Measurements from ENCODE around the gene FLYWCH1.

The FLYWCH1 gene

DNA sequence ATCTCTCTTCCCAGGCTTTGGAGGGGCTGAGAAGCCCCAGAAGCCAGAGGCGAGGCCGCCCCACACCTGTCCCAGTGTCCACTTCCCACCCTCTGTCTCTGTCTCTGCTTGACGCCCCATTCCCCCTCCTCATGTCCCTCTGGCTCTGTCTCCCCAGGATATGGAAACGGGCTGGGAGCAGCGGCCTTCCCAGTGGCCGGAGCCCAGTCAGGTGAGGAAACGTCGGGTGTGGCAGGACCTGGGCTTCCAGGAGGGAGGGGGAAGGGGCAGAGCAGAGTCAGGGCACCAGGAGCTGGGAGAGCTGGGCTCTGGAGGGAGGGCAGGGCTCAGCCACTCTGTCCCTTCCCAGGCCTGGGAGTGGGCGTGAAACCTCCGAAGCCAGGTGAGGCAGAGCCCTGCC lies 79.2 kb downstream of the FLYWCH1 start:
- TF ChIP-seq, protein P1, sequence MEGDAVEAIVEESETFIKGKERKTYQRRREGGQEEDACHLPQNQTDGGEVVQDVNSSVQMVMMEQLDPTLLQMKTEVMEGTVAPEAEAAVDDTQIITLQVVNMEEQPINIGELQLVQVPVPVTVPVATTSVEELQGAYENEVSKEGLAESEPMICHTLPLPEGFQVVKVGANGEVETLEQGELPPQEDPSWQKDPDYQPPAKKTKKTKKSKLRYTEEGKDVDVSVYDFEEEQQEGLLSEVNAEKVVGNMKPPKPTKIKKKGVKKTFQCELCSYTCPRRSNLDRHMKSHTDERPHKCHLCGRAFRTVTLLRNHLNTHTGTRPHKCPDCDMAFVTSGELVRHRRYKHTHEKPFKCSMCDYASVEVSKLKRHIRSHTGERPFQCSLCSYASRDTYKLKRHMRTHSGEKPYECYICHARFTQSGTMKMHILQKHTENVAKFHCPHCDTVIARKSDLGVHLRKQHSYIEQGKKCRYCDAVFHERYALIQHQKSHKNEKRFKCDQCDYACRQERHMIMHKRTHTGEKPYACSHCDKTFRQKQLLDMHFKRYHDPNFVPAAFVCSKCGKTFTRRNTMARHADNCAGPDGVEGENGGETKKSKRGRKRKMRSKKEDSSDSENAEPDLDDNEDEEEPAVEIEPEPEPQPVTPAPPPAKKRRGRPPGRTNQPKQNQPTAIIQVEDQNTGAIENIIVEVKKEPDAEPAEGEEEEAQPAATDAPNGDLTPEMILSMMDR (conservative IDR thresholded peaks at IDR 0.05; ENCODE audit: control insufficient read depth, insufficient read depth, low read depth, low read length), result no peak
- no peak for DNase-seq (ENCODE audit: low read depth)
- H3K4me3 ChIP-seq (ENCODE audit: control insufficient read depth, low read depth, low read length), result no peak overlapping the region

DNA sequence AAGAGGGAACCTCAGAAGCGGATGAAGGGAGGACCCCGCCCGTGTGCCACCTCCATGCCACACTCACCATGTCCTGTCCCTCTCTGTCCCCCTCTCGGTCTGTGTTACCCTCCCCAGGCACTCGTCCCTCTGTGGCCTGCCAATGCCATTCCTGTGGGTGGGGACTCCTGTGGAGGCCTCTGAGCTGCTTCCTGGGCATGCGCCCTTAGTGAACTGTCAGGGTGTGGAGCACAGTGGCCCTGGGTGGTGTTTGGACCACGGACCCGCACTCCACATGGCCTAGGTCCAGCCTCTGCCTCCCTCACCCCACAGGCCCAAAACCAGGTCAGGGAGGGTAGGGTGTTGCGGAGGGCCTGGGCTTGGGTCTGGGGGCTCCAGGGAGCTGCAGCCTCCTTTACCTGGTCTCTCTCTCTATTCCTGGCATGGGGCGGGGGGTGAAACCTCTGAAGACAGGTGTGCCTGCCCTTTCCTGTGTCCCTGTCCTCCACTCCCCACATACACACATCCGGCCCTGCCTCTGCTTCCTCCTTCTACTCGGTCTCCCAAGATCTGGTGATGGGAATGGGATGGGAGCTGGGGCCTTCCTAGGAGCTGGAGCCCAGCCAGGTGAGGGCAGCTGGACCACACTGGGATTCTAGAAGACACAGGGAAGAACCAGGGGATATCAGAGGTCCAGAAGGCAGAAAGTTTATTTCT lies 80.0 kb downstream of the FLYWCH1 start:
- DNase-seq (ENCODE audit: low read depth), result no peak
- no peak overlapping the region for H3K4me3 ChIP-seq (ENCODE audit: control insufficient read depth, low read depth, low read length)
- TF ChIP-seq, protein P1 (conservative IDR thresholded peaks at IDR 0.05; ENCODE audit: control insufficient read depth, insufficient read depth, low read depth, low read length), result no peak

DNA sequence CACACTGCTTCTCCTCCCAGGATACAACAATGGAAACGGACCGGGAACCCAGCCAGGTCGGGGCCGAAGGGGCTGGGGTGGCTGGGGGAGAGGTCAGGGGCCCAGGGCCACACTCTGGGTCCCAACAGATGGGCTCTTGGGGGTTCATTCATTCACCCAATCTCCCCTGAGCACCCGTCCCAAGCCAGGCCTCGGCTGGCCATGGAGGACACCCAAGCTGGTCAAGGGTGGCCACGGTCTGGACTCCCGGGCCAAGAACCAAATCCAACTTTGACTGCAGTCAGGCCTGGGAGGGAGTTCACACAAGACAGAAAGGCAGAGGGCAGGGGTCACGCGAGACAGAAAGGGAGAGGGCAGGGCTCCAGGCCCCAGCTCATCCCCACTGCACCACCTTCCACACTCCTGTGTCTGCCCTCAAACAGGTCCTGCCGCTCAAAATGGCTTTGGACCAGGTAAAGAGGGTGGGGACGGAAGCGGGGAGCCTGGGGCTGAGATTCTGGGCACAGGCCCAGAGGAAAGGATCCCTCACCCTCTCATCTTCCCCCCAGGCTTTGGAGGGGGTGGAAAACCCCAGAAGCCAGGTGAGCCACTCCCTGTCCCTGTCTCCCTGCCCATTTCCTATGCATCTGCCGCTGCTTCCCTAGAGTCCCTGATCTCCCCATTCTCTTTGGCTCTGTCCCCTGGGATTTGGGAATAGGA lies 80.8 kb downstream of the FLYWCH1 start:
- no peak for DNase-seq (ENCODE audit: low read depth)
- H3K4me3 ChIP-seq (ENCODE audit: control insufficient read depth, low read depth, low read length), result no peak overlapping the region
- TF ChIP-seq, protein P1 (conservative IDR thresholded peaks at IDR 0.05; ENCODE audit: control insufficient read depth, insufficient read depth, low read depth, low read length), result no peak

DNA sequence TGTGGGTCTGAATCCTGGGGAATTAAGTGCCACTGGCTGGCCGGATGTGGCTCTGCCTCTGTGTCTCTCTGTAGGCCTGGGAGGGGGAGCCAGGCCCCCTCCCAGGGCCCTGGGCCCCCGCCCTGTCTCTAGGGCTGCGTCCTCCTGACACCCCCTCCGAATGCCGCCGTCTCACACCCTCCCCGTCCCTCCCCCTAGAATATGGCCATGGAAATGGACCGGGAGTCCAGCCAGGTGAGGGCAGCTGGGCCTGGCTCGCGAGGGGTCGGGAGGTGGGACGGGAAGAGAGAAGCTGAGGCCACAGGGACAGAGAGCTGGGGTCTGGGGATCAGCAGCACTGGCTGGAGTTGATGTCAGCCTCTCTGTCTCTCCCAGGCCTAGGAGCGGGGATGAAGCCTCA lies 84.6 kb downstream of the FLYWCH1 start:
- no peak overlapping the region for H3K4me3 ChIP-seq (ENCODE audit: control insufficient read depth, low read depth, low read length)
- no peak for DNase-seq (ENCODE audit: low read depth)
- TF ChIP-seq, protein P1 (conservative IDR thresholded peaks at IDR 0.05; ENCODE audit: control insufficient read depth, insufficient read depth, low read depth, low read length), result no peak

DNA sequence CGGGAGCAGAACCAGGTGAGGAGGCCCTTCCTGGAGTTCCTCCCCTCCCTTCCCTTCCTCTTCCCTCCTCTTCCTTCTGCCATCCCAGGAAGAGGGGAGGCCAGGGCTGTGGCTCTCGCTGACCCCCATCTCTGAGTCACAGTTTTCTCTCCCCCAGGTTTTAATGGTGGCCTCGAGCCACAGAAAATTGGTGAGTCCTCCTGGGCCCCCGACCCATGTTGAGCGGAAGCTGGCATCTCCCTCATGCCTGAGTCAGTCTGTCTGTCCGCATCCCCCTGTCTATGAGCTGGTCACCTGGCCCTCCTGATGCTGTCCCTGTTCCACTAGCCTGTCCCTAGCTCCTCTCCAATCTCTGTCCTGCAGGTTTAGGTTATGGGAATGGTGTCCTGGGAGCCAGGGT lies 88.2 kb downstream of the FLYWCH1 start:
- DNase-seq (ENCODE audit: low read depth), result no peak
- TF ChIP-seq, protein P1 (conservative IDR thresholded peaks at IDR 0.05; ENCODE audit: control insufficient read depth, insufficient read depth, low read depth, low read length), result no peak
- no peak overlapping the region for H3K4me3 ChIP-seq (ENCODE audit: control insufficient read depth, low read depth, low read length)

DNA sequence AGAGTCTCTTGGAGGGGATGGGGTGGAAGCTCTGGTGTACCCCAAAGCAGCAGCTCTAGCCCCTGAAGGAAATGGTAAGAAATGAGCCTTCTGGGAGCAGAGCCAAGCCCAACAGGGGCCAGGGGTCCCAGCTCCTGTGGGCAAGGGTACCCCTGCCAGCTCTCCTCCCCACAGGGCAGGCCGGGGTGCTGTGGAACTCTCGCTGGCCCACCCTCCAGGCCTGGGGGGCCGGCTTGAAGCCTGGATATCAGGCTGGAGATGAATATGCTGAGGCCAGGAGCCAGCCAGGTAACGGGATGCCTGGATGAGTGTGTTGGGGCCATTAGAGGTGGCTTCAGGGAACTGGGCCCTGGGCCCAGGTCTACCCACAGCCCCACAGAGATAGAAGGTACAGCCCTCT lies 88.8 kb downstream of the FLYWCH1 start:
- no peak for DNase-seq (ENCODE audit: low read depth)
- TF ChIP-seq, protein P1 (conservative IDR thresholded peaks at IDR 0.05; ENCODE audit: control insufficient read depth, insufficient read depth, low read depth, low read length), result no peak

More for the DNA sequence above, 88.8 kb downstream of the FLYWCH1 start:
- no peak overlapping the region for H3K4me3 ChIP-seq (ENCODE audit: control insufficient read depth, low read depth, low read length)

Data from fibroblast of mammary gland (primary cell).